Activated CD8-positive, alpha-beta memory T cell treated with anti-CD3 and anti-CD28 coated beads, Interleukin-2, amount 50 U/mL, for 48 hours (primary cell): Measurements from ENCODE around the gene RELCH.

ENCODE experiments used
- DNase-seq: peaks from one replicate; pipeline ENCODE4 v3.0.0-alpha.2; 2020

RELCH gene

DNA sequence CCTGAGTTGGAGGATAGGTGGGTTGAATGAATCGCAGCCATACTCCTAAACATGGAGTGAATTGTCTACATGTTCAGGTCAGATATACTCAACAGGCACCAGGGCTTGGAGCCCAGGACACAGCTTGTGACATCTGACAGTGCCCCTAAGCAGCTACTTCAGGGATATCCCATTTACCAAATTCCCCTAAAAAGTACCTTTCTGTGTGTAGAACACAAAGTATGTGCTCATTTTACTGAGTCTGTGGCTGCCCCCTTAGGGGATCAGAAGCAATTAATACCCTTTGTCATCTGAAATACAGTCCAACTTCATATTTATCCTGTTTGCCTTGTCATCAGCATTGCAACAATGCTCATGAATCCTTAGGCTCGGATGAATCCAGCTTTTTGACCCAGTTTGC, 158.9 kb downstream of the RELCH start:
- no peak for DNase-seq

DNA sequence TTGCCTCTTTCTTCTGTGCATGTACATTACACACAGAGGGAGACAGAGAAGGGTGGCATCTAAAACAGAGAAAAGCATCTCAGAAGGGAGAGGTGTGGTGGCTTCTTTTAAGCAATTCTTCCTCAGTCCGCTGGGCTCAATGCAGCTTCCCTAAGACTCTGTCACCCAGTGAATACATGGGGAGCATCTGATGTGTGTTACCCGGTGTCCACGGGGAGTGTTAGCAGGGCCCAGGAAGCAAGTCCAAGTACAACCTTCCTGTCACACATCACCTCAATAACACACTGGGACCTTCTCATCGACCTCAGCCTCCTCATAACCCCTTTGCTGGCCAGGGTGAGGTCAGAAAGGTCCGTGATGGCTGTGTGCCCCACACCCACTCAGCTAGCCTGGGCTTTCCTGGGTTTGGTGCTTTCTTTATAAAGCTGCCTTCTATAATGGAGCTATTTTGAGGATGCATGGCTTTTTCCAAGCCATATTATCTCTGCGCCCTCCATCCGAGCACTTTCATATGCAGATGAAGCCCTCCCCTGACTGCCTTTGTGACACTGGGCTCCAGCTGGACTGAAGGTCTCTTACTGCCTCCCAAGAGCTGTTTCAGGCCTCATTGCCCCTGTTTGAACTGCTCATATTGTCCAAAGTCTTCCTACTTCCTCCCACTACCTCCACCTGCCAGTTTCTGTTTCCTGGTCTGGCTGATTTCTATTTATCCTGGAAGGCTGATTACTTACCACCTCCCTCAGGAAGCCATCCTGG, 159.5 kb downstream of the RELCH start:
- DNase-seq, result no peak

DNA sequence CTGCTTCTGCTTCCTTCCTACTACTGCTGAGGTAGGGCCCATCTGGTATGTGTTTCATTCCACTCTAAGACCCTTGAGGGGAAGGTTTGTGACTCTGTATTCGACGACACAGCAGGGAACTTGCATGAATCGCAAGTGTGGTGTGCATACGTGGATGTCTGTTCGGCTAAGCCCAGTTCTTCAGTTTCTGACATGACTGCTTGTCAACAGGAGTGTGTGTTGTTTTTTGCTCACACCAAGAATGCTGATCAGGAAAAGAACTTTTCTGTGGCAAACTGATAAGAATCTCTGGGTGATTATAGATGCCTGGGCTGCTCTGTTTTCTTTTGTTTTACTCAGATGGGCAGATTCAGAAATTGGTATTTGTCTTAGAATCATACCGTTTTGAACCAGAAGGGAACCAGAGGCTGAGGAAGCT, 160.0 kb downstream of the RELCH start:
- DNase-seq, result no peak

DNA sequence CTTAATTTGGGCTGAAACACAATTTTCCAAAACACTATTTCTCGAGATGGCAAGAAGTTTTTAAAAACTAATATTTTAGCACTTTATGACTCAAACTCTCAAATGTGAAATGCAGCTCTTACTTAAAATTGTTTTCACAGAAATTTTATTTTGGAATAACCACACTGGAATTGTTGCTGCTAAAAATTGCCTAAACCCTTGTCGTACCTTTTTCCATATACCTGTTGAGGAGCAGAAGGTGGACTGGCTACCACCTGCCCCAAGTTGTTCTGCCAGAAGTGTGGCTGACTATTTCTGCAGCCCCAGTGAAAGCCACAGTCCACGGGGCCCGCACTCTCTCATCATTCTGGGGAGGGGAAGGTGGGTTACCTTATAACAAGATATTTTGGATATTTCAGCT, 161.4 kb downstream of the RELCH start:
- DNase-seq, result no peak

DNA sequence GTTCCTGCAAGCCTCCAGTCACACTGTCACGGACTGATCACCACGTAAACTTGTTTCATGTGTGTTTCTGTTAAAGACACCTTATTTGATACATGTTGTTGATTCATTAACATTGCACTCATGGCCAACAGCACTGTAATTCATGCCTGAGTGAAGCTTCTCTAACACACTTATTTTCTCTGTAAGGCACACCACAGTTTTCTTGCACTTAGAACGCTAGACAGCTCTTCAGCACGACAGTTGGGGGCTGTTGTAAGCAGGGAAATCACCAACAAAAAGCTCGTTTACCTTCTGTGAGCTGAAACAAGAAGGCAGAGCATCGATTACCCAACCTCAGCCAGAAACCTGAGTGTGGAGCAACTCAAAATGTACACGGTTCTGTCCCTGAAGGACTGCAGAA, 166.1 kb downstream of the RELCH start:
- DNase-seq, result no peak

- no peak for DNase-seq
Observed at GRCh38 chr18:62354151-62354550, 167.1 kb downstream of the RELCH start.

DNA sequence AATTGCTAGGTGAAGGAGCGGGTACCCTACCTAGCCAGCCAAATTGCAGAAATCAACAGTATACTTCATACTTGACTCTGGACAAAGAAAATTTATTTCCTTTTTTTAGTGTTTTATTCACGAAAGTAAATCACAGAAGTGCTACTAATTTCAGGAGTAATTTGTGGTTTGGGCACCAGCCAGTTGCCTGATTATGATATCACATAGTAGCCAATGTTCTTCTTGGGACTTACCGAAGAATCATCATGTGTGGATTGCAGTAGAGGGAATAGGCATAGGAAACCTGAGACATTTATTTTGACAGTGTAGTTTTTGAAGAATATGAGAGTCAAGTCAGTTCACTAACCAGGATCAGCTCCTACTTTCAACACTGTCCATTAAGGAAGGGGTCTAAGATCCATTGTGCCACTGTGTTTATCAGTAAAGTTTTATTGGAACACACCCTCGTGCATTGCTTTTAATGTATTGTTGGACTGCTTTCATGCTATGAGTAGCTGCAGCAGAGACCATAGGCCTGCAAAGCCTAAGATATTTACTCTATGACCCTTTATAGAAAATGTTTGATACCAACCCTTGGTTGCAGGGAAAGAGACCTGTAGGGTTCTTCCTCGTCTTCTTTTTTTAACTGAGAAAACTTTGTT, 170.1 kb downstream of the RELCH start:
- DNase-seq, result no peak
